HG02973 (cell line): ENCODE results near the gene GRM4.
"Not testable (repeated sequence)": the region's sequence is repeated elsewhere in the genome, so short reads cannot be mapped to it uniquely, and the experiment has no call there.

Experiments used
- ATAC-seq: cut with Tn5 transposase; IDR thresholded peaks from one replicate; pipeline ENCODE4 v1.9.1; 2021; ENCODE audit warnings: moderate library complexity; ENCODE audit not compliant: unreplicated experiment

GRM4 gene

GRCh38 chr6:34047913-34048867 lies 97.7 kb downstream of the GRM4 start:
- ATAC-seq = no peak

DNA sequence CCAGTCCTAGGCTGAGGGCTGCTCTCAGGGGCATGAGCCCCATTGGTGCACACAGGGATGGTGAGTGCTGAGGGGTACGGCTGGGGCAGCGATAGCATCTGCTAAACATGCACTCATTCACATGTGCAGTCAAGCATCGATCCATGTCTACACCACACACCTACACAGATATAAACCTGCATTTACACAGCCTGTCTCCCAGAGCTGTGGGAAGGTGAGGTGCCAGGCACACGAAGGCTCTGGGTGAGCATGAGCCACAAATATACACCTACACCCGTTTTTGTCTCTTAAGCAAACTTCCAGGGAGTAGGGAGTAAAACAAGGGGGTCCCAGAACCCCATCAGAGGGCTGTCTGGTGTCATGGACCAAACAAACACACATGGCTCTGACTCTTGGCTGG lies 99.3 kb downstream of the GRM4 start:
- no peak for ATAC-seq

GRCh38 chr6:34045771-34046170 lies 100.1 kb downstream of the GRM4 start:
- ATAC-seq = no peak

DNA sequence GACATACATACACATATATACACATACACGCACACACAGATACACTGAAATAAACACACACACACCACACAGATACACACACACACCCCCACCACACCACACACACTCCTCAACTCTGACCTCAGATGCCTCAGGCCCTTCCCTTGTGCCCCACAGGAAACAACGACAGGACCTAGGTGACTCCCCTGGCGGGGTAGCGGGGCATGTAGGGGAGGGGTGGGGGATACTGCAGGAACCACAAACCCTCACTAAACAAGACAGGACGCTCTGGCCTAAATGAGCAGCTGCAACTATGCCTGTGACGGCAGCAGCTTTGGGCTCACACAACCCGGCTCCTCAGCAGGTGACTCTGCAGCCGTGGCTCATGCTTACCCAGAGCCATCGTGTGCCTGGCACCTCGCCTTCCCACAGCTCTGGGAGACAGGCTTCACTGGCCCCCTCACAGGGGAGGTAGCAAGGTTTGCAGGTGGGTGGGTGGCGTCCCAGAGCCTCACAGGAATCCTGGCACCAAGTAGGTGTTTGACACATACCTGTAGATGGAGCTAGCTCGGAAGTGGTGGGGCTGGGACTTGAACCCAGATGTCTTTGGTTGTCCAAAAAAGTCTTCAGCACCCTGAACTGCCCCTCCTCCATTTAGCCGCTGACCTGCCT lies 100.8 kb downstream of the GRM4 start:
- no peak for ATAC-seq

GRCh38 chr6:34043359-34043758 lies 102.5 kb downstream of the GRM4 start:
- ATAC-seq = no peak

DNA sequence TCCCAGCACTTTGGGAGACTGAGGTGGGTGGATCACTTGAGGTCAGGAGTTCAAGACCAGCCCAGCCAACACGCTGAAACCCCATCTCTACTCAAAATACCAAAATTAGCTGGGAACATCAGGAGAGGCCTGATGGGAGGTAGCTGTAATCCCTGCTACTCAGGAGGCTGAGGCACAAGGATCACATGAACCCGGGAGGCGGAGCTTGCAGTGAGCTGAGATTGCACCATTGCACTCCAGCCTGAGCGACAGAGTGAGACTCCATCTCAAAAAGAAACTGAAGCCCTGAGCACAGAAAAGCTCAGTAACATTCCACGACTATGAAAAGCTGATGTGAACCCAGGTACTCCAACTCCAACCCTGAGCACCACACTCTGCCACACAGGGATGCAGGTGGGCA lies 103.9 kb downstream of the GRM4 start:
- ATAC-seq = not testable (repeated sequence)

DNA sequence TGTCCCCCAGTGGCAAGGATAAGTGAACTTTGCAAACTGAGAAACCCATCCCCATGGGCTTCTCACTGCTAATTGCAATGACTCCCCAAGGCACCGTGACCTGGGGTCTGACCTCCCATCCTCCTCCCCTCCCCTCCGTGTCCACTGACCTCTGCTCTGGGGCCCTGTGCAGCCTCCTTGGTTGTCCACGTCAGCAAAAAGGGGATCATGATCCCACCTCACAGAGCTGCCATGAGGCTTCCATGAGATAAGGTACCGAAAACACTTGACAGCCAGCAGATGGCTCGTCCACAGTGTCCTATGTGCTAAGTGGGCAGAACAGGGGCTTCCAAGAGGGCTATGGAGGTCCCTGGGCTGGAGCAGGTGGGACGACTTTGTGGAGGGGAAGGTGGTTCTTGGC lies 104.5 kb downstream of the GRM4 start:
- no peak for ATAC-seq

DNA sequence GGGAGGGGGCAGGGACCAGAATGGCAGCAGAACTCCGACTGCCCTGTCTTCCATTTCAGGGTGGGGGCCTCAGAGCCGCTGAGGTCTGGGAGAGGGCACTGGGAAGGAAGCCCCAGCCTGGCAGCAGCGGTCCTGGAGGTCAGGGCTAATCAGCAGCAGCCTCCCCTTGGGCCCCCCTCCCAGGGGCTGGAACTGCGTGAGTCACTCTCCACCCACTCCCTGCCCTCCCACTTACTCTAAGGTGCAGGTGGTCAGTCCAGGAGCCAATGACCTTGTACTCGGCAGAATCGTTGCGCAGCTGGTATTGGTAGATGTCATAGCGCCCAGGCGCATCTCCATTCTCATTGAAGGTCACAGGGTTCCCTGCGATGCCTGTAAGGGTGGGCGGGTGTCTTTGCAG lies 105.9 kb downstream of the GRM4 start:
- ATAC-seq = no peak

DNA sequence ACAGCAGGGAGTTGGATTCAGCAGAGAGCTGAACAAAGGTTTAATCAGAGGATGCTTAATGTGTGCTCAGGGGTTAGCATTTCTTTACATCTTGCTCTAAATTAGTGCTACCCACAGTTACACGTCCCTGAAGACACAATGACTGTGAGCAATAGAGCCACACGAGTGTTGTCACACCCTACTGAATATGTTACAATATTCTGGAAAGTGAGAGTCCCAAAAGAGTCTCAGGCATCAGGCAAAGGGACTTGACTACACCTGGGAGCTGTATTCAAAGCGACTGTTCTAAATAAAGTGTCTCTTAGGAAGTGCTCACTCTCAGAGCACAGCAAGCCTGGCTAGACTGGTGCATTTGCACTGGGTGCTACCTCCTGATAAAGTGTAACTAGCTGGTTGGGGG lies 108.7 kb downstream of the GRM4 start:
- no peak for ATAC-seq

- ATAC-seq = no peak
Observed at GRCh38 chr6:34036357-34037069, 109.4 kb downstream of the GRM4 start.

DNA sequence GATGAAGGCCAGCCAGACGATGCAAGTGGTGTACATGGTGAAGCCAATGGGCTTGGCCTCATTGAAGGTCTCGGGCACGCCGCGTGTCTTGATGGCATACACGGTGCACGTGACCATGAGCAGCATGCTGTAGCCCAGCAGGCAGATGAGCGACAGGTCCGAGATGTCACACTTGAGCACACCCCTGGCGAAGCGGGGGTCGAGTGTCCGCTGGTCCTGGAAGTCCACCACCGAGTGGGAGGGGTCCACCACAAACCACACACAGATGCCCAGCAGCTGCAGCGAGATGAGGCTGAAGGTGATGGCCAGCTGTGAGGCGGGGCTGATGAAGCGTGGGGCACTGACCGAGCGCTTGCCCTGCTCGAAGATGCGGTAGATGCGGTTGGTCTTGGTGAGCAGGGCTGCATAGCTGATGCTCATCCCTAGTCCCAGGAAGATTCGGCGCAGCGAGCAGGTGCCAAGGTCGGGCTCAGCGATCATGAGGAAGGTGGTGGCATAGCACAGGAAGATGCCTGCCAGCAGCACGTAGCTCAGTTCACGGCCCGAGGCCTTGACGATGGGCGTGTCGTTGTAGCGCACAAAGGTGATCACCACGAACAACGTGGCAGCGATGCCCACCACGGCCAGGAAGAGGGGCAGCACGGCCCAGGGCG lies 110.1 kb downstream of the GRM4 start:
- ATAC-seq = no peak

DNA sequence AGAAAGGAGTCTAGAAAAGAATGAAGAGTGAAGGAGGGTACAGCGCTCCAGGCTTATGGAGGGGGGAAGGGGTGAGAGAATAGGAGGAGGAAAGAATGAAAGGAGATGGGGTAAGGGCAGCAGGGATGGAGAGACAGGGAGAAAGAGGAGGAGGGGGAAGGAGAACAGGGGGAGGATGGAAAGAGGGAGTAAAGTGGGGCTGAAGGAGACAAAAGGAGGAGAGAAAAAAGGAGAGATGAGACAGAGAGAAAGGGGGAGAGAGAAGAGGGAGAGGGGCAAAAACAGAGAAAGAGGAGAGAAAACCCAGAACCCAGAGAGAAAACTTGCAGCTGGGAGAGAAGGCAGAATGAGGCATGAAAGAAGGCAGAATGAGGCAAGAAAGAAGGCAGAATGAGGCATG lies 110.7 kb downstream of the GRM4 start:
- no peak for ATAC-seq

DNA sequence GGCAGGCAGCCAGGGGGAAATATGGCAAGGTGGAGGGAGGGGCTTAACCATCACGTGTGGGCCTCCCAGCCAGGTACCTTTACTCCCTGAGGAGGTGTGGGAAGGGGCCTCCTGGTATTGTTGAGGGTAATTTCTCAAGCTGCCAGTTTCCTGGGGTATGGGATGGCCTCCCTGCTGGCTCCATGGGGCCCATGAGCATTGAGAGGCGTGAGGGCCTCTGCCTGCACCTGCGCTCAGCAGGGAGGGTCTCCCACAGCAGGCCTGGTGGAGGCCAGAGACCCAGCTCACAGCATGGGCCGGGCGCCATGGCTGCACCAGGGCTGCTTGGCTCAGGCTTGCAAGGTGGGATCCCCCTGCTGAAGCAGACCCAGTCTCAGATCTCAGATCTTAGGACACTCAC lies 113.0 kb downstream of the GRM4 start:
- no peak for ATAC-seq

DNA sequence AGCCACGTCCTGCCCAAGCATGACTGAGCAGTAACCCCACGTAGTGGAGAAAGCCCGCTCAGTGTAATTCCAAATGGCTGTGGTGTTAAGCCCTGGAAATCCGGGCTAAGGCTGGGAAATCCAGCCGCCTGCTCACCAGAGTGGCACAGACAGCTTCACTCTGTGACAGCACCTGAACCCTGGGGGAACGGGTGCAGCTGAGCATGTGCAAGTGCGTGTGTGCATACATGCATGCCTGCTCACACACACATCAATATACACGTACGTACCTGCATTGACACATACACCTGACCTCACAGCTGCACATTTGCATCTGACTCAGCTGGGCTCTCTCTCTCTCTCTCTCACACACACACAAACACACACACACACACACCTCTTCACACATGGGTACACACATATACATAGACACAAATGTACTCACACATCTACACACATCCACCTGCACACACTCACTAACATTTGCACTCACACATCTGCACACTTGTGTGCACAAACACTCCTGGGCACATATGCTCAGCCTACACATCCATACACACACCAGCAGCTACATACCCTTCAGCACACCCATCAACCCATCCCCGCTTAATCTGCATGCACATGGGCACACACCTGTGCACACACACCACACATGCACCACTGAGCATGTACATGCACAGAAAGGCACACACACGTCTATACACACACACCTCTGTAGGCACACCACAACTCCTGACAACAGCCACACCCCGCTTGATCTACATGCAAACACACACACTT lies 114.1 kb downstream of the GRM4 start:
- ATAC-seq = no peak

- no peak for ATAC-seq
Observed at GRCh38 chr6:34030831-34031624, 114.9 kb downstream of the GRM4 start.

DNA sequence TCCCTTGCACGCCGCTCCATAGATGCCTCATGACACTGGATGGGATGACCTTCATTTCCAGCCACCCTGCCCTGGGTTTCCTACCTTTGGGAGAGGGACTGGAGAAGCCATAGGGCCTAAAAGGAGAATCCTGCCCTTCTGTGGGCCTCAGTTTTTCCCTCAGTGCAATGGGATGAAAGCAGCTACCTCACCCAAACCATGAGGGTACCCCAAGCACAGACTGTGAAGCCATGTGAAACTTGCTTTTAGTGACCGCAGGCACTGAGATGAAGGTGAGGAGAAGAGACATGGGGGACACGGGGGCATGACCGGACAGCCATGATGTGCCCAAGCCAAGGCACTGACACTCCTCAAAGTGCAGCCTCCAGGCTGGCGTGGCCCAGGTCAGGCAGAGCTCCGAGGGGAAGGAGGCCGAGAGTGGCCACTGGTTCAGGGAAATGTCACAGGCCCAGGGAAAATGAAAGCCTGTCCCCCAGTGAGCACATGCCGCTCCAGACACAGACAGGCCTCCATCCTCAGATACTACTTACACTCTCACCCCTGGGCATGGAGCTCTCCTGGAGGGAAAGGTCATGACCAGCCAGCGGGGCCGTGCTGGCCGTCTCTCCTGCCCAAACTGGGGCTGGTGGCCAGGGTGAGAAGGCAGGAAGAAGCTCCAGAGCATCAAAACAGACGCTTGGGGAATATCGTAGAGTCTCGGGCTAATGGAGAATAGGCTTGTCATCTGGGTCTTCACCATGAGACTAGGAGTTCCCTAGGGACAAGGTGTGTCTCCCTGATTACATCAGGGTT lies 116.2 kb downstream of the GRM4 start:
- ATAC-seq = no peak

GRCh38 chr6:34028691-34029360 lies 117.1 kb downstream of the GRM4 start:
- no peak for ATAC-seq

- ATAC-seq = no peak
Observed at GRCh38 chr6:34027939-34028441, 117.9 kb downstream of the GRM4 start.
